IPS DF 6.9 (cell line): ENCODE results near the gene TMEM87B.

Experiments used
- DNase-seq: peaks from one replicate; pipeline ENCODE4 v3.0.0-alpha.2; 2013; ENCODE audit warnings: low read depth, low spot score
- H3K27ac ChIP-seq: one replicate; pipeline ENCODE4 v1.5.1; 2013; ENCODE audit warnings: low read length, control low read depth
- H3K27me3 ChIP-seq: 2 replicates; pipeline ENCODE4 v1.6.1; 2013; ENCODE audit warnings: mild to moderate bottlenecking, low read length; ENCODE audit not compliant: control insufficient read depth, insufficient read depth
- H3K36me3 ChIP-seq: 2 replicates; pipeline ENCODE4 v1.6.1; 2013; ENCODE audit warnings: low read length; ENCODE audit not compliant: control insufficient read depth, insufficient read depth
- H3K4me1 ChIP-seq: 2 replicates; pipeline ENCODE4 v1.6.1; 2013; ENCODE audit warnings: low read length; ENCODE audit not compliant: control insufficient read depth, insufficient read depth
- H3K4me3 ChIP-seq: 2 replicates; pipeline ENCODE4 v1.5.1; 2013; ENCODE audit warnings: mild to moderate bottlenecking, low read length
- H3K9me3 ChIP-seq: 2 replicates; pipeline ENCODE4 v1.6.1; 2013; ENCODE audit warnings: low read length, inconsistent platforms; ENCODE audit not compliant: control insufficient read depth, insufficient read depth
- WGBS: extraction: QIAGEN DNeasy Blood & Tissue Kit; methylation state at CpG from one replicate; pipeline ENCODE4 v1.1.7; 2013; ENCODE audit warnings: mixed read lengths, missing lambda C conversion rate; ENCODE audit not compliant: insufficient read length, insufficient coverage; 5-methylcytosine and 5-hydroxymethylcytosine counted together

TMEM87B gene

DNA sequence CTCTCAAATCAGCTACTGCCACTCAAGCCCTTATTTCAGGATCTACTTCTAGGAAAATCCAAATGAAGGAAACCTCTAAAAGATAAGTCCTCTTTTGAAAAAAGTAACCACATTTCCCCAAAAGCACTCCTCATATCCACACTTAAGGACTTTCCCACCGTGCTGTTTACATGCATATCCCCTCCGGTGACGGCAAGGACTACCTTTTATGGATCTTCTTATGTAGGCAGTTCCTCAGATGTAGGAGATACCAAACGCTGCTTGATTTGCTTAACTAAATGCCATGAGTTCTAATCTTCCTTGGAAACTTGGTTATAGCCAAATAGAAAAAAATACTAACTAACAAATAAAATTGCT lies 6.9 kb upstream of the TMEM87B start:
- H3K27me3 ChIP-seq: no peaks in the 10 kb centered on the region; the same call in 1 of the 2 replicates
- H3K4me3 ChIP-seq: no peak overlapping the region
- WGBS: no CpG with 5 or more reads among the region's 4 CpGs
- no peak overlapping the region for H3K27ac ChIP-seq
- DNase-seq: no peak
- no peaks in the 10 kb centered on the region for H3K36me3 ChIP-seq
- H3K4me1 ChIP-seq: peaks cover 3% of the 10 kb centered on the region; the same call in 1 of the 2 replicates
- H3K9me3 ChIP-seq: no peaks in the 10 kb centered on the region

DNA sequence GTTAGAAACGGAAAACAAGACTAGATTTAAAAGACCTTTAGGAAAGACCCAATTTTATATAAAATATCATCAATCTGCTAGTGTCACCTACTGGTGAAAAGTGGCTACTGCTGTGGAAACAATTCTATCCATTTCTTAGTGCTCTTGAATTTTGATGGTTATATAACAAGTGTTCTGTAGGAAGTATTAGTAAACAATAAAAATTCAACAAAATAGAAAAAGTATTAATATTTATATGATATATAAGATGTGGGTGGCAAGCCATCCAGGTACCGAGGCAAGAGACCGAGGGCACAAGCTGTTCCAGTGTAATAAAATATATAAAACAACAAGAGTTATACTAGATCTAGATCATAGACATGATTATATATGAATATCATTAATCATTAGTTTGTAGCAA lies 6.2 kb upstream of the TMEM87B start:
- Histone ChIP-seq H3K4me1 (peaks cover 3% of the 10 kb centered on the region; the same call in 1 of the 2 replicates), H3K9me3 (no peaks in the 10 kb centered on the region), H3K4me3 (no peak overlapping the region), H3K36me3 (no peaks in the 10 kb centered on the region), H3K27me3 (no peaks in the 10 kb centered on the region; the same call in 1 of the 2 replicates), H3K27ac (no peak overlapping the region)
- WGBS: no CpG with 5 or more reads among the region's 3 CpGs
- no peak for DNase-seq

- H3K4me1 ChIP-seq: peaks cover 3% of the 10 kb centered on the region; the same call in 1 of the 2 replicates
- H3K9me3 ChIP-seq: no peaks in the 10 kb centered on the region
- DNase-seq: no peak
- H3K36me3 ChIP-seq: no peaks in the 10 kb centered on the region
- no CpG with 5 or more reads among the region's 1 CpG for WGBS
- H3K27me3 ChIP-seq: no peaks in the 10 kb centered on the region
- H3K27ac ChIP-seq: no peak overlapping the region
- no peak overlapping the region for H3K4me3 ChIP-seq
Observed at GRCh38 chr2:112050316-112050715, 4.8 kb upstream of the TMEM87B start.

DNA sequence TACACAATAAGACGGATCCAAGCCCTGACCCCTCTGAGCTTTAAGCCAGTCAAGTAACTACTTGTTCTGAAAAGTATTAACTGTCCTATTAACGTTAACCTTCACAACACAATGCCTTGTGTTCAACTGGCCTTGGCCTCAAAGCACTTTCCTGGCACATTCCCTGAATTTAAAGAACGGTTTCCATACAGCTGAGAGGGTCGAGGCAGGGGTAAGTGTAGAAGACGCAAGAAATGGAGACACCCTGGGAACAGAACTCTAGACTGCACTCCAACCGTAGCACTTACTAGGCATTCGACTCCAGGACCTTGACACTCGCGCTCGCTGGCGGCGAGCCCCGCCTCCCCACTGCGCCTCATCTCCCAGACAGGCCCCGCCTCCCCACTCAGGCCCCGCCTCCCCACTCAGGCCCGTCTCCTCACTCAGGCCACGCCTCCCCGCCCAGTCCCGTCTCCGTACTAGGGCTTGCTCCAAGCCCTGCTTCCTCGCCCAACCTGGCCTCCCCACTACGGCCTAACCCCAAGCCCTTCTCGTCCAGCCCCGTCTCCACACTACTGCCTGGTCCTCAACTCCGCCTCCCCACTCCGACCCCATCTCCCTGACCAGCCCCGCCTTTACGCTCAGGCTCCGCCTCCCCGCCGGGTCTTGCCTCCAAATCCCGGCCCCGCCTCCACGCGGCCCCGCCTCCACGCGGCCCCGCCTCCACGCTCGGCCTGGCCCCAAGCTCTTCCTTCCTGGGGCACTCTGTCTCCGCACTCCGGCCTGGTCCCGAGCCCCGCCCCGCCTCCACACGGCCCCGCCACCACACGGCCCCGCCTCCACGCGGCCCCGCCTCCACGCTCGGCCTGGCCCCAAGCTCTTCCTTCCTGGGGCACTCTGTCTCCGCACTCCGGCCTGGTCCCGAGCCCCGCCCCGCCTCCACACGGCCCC lies 887 bp upstream of the TMEM87B start:
- WGBS: no CpG with 5 or more reads among the region's 62 CpGs
- H3K27ac ChIP-seq: no peak overlapping the region
- H3K9me3 ChIP-seq: no peaks in the 10 kb centered on the region
- no peaks in the 10 kb centered on the region for H3K4me1 ChIP-seq
- H3K4me3 ChIP-seq: peak overlapping the region; percentile 56; the same call in 1 of the 2 replicates
- no peak for DNase-seq
- H3K27me3 ChIP-seq: no peaks in the 10 kb centered on the region
- H3K36me3 ChIP-seq: no peaks in the 10 kb centered on the region

DNA sequence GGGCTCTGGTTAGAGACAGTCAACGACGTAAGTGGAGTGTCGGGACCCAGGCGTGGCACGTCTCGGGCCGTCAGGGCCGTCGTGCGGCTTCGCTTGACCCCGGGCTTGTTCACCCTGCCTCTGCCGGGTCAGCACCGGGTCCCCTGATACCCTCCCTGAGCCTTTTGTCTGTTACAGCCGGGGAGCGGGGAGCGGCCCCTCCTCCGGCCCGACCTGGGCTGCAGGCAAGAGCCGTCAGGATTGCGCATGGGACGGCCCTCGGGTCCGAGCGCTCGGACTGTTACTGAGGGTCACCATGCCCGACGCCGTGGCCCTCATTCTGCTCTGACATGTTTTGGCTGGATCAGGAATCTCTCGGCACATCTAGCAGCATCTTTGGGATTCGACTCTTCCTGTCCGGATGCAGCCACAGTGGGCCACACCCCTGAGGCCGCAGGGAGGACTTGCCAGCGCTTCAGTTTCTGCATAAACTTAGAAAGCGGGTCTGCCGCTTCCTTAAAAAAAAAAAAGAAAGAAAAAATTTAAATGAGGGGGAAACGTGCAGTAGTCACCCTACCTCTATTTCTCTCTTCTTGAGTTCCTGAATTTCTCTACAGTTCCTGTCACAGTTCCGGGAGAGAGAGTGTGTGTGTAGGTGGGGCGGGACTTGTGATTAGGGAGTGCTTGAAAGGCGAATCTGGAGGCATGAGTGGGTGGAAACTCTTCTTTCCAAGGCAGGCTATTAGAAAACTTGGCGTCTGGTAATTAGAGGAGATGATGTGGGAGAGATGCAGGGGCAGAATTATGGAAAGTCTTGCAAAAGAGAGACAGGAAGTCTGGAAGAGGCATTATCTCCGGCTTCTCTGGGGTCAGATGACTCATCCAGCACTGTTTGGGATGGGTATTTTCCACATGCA lies 909 bp downstream of the TMEM87B start:
- Histone ChIP-seq H3K4me3 (peak overlapping the region; percentile 75), H3K27me3 (no peaks in the 10 kb centered on the region), H3K27ac (no peak overlapping the region), H3K36me3 (no peaks in the 10 kb centered on the region), H3K4me1 (no peaks in the 10 kb centered on the region), H3K9me3 (no peaks in the 10 kb centered on the region)
- WGBS: no CpG with 5 or more reads among the region's 42 CpGs
- DNase-seq: no peak

DNA sequence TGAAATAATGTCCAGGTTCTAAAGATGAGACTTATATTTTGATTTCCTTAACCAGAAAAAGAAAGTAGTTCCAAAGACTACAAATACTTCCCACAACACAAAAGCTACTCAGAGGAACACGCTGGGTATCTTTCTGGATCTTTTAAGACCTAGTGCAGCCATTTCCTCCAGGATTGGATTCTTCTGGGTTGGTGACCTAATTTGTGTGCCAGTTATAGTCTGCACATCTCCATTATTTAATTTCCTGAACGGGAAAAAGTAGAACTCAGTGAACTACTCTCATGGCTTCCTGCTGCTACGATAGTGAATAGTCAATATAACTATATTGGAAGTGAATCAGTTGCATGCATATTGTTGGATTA lies 1.5 kb downstream of the TMEM87B start:
- H3K27ac ChIP-seq: no peak overlapping the region
- no CpG with 5 or more reads among the region's 3 CpGs for WGBS
- no peaks in the 10 kb centered on the region for H3K9me3 ChIP-seq
- no peaks in the 10 kb centered on the region for H3K4me1 ChIP-seq
- no peak overlapping the region for H3K4me3 ChIP-seq
- no peak for DNase-seq
- no peaks in the 10 kb centered on the region for H3K36me3 ChIP-seq
- H3K27me3 ChIP-seq: no peaks in the 10 kb centered on the region

DNA sequence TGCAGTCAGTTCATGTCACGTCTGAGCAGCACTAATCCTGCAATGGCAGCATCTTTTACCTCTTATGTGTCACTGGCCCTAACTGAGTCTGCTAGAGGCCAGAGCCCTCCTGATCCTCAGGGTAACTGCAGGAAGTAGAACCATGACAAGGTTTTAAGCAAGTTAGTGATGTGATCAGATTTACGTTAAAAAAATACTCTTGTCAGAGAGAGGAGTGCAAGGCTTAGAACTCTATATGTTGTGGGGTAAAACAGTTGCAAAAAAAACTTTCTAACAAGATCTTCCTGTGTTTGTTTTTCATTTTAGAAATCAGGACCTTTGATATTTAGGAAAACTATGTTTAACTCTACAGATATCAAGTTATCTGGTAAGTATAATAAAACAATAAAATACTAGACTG lies 4.6 kb downstream of the TMEM87B start:
- no peak for DNase-seq
- WGBS: no CpG with 5 or more reads among the region's 2 CpGs
- Histone ChIP-seq H3K9me3 (no peaks in the 10 kb centered on the region), H3K27me3 (no peaks in the 10 kb centered on the region), H3K4me3 (no peak overlapping the region), H3K27ac (no peak overlapping the region), H3K4me1 (no peaks in the 10 kb centered on the region), H3K36me3 (no peaks in the 10 kb centered on the region)

DNA sequence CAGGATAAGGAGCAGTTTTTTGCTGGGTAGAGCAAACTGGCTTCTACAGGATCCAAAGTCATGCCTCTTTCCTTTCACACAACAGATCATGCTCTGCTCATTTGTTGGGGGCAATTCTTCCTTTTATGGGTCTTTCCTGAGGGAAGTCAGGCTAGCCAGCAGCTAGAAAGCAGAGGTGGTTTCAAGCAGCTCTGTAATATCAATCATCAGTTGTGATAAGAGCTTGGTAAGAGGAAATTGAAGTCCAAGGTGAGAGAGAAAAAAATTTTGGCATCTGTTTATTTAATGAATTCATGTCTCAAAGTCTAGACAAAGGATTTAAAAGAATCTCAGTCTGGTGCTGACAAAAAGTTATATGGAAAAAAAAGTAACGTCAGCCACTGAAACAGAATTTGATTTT lies 6.2 kb downstream of the TMEM87B start:
- Histone ChIP-seq H3K27me3 (no peaks in the 10 kb centered on the region), H3K4me1 (no peaks in the 10 kb centered on the region), H3K9me3 (no peaks in the 10 kb centered on the region), H3K4me3 (no peak overlapping the region), H3K36me3 (no peaks in the 10 kb centered on the region), H3K27ac (no peak overlapping the region)
- WGBS: no CpG with 5 or more reads among the region's 1 CpG
- no peak for DNase-seq

DNA sequence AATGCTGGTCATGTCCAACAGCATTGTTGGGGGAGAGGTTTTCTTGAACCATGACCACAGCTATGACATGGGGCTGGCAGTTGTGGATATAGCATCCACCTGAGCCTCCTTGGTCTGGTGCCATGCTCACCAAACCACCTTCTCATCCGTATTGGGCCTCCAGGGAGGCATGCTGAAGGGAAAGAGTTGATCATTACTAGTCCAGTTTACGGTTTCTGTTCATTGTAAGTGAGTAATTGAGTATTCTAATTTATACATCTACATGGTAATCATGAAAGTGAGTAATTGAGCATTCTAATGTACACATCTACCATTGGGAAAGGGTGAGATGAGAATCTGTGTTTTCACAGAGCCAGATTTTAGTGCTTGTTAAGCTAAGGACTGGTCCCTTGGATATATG lies 6.8 kb downstream of the TMEM87B start:
- no peaks in the 10 kb centered on the region for H3K36me3 ChIP-seq
- DNase-seq: no peak
- no peaks in the 10 kb centered on the region for H3K27me3 ChIP-seq
- H3K27ac ChIP-seq: no peak overlapping the region
- no peaks in the 10 kb centered on the region for H3K9me3 ChIP-seq
- no peak overlapping the region for H3K4me3 ChIP-seq
- no peaks in the 10 kb centered on the region for H3K4me1 ChIP-seq
- no CpG with 5 or more reads among the region's 2 CpGs for WGBS

DNA sequence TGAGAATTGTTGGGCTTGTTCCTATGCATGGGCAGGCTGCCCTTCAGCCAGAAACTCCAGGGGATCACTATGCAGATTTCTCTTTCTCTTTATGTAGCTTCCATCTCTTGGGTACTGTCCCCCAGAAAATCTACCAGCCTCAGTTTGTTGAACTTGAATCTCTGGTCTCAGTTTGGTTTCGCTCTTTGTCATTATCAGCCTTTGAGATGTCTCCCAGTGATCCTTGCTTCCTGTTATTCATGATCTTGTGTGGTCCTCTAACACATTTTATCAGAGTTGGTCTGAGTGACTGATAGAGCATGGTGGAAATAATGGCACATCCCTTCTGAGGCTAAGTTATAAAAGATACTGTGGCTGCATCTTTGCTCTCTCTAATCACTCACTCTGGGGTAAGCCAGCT lies 7.8 kb downstream of the TMEM87B start:
- Histone ChIP-seq H3K27me3 (no peaks in the 10 kb centered on the region), H3K36me3 (no peaks in the 10 kb centered on the region), H3K27ac (no peak overlapping the region), H3K9me3 (no peaks in the 10 kb centered on the region), H3K4me1 (no peaks in the 10 kb centered on the region), H3K4me3 (no peak overlapping the region)
- no peak for DNase-seq
- no CpG with 5 or more reads among the region's 1 CpG for WGBS
